ENCODE results near the gene HAUS3.

Gene HAUS3

GRCh38 chr4:2272828-2273120 is 30.9 kb upstream of the HAUS3 start:
- TF ChIP-seq MAX (IDR thresholded peaks at IDR 0.05), result no peak
- no peak for TF ChIP-seq NFIC (IDR thresholded peaks at IDR 0.05)
- TF ChIP-seq TAF1 (IDR thresholded peaks at IDR 0.05; ENCODE audit: low read depth), result no peak
- TF ChIP-seq REST (IDR thresholded peaks at IDR 0.05; ENCODE audit: low read depth), result no peak
- TF ChIP-seq TCF12 (IDR thresholded peaks at IDR 0.05; ENCODE audit: low read depth), result no peak
- TF ChIP-seq ZBTB7A (IDR thresholded peaks at IDR 0.05; ENCODE audit: low read depth), result no peak
- TF ChIP-seq FOXM1 (IDR thresholded peaks at IDR 0.05; ENCODE audit: borderline replicate concordance, low read depth), result no peak
- no peak for TF ChIP-seq USF1 (IDR thresholded peaks at IDR 0.05)
- no peak for TF ChIP-seq CEBPB (IDR thresholded peaks at IDR 0.05)
- no peak for TF ChIP-seq EP300 (IDR thresholded peaks at IDR 0.05; ENCODE audit: borderline replicate concordance)
- TF ChIP-seq RAD21 (IDR thresholded peaks at IDR 0.05; ENCODE audit: low read depth), result no peak

- no peak for TF ChIP-seq CREB1 (IDR thresholded peaks at IDR 0.05; ENCODE audit: low read depth)
- TF ChIP-seq MAX (IDR thresholded peaks at IDR 0.05), result no peak
- no peak for TF ChIP-seq USF1 (IDR thresholded peaks at IDR 0.05)
- TF ChIP-seq EP300 (IDR thresholded peaks at IDR 0.05; ENCODE audit: borderline replicate concordance), result no peak
- TF ChIP-seq NFIC (IDR thresholded peaks at IDR 0.05), result no peak
- no peak for TF ChIP-seq FOXM1 (IDR thresholded peaks at IDR 0.05; ENCODE audit: borderline replicate concordance, low read depth)
- no peak for TF ChIP-seq RAD21 (IDR thresholded peaks at IDR 0.05; ENCODE audit: low read depth)
- no peak for TF ChIP-seq TAF1 (IDR thresholded peaks at IDR 0.05; ENCODE audit: low read depth)
- no peak for TF ChIP-seq EGR1 (IDR thresholded peaks at IDR 0.05)
- TF ChIP-seq YY1 (IDR thresholded peaks at IDR 0.05; ENCODE audit: low read depth), result no peak
- no peak for TF ChIP-seq TCF12 (IDR thresholded peaks at IDR 0.05; ENCODE audit: low read depth)
- no peak for TF ChIP-seq TEAD4 (IDR thresholded peaks at IDR 0.05)
Observed at GRCh38 chr4:2272026-2272827, 30.3 kb upstream of the HAUS3 start.

- TF ChIP-seq MAX (IDR thresholded peaks at IDR 0.05), result no peak
- TF ChIP-seq RAD21 (IDR thresholded peaks at IDR 0.05; ENCODE audit: low read depth), result no peak
- TF ChIP-seq TCF12 (IDR thresholded peaks at IDR 0.05; ENCODE audit: low read depth), result no peak
- no peak for TF ChIP-seq USF1 (IDR thresholded peaks at IDR 0.05)
- TF ChIP-seq CEBPB (IDR thresholded peaks at IDR 0.05), result no peak
- no peak for TF ChIP-seq ZBTB7A (IDR thresholded peaks at IDR 0.05; ENCODE audit: low read depth)
- no peak for TF ChIP-seq NFIC (IDR thresholded peaks at IDR 0.05)
- TF ChIP-seq TAF1 (IDR thresholded peaks at IDR 0.05; ENCODE audit: low read depth), result no peak
Observed at GRCh38 chr4:2271279-2272025, 29.5 kb upstream of the HAUS3 start.

- TF ChIP-seq YY1 (IDR thresholded peaks at IDR 0.05; ENCODE audit: low read depth) (no peak), EGR1 (IDR thresholded peaks at IDR 0.05) (no peak)
Observed at GRCh38 chr4:2270341-2271165, 28.6 kb upstream of the HAUS3 start.

GRCh38 chr4:2269618-2270163 is 27.8 kb upstream of the HAUS3 start:
- TF ChIP-seq TAF1 (IDR thresholded peaks at IDR 0.05; ENCODE audit: low read depth) (no peak), REST (IDR thresholded peaks at IDR 0.05; ENCODE audit: low read depth) (no peak), RAD21 (IDR thresholded peaks at IDR 0.05; ENCODE audit: low read depth) (no peak)

Measured in Ishikawa (cell line).